ENCODE results near the gene GPR50. TPM values are rescaled to one million over a fixed set of nuclear protein-coding genes. Genes with fewer than 3 reads are reported as not detected.

GPR50 gene
- total and polyA plus RNA-seq, 2 donors, result 0.26 TPM; not detected in 1

- 96% methylated on average over 18 of the region's 18 CpGs for WGBS
- Histone ChIP-seq H3K4me1 (ENCODE audit: insufficient read depth) (no peaks in the 10 kb centered on the region), H3K4me3 (ENCODE audit: low read depth, low read length) (no peak overlapping the region), H3K36me3 (ENCODE audit: insufficient read depth) (no peaks in the 10 kb centered on the region), H3K27ac (ENCODE audit: low read depth) (no peak overlapping the region)
- DNase-seq (ENCODE audit: extremely low spot score), result no peak
Observed at GRCh38 chrX:151180400-151180799, 4.0 kb downstream of the GPR50 start.

- 82% methylated on average over 7 of the region's 7 CpGs for WGBS
- DNase-seq (ENCODE audit: extremely low spot score), result no peak
- no peak overlapping the region for H3K27ac ChIP-seq (ENCODE audit: low read depth)
- no peak overlapping the region for H3K4me3 ChIP-seq (ENCODE audit: low read depth, low read length)
- no peaks in the 10 kb centered on the region for H3K4me1 ChIP-seq (ENCODE audit: insufficient read depth)
- H3K36me3 ChIP-seq (ENCODE audit: insufficient read depth), result no peaks in the 10 kb centered on the region
Observed at GRCh38 chrX:151181088-151181487, 4.7 kb downstream of the GPR50 start.

GRCh38 chrX:151183233-151183753 is 6.9 kb downstream of the GPR50 start:
- no peak for DNase-seq (ENCODE audit: extremely low spot score)
- H3K4me3 ChIP-seq (ENCODE audit: low read depth, low read length), result no peak overlapping the region
- H3K4me1 ChIP-seq (ENCODE audit: insufficient read depth), result no peaks in the 10 kb centered on the region
- WGBS, result 46% methylated on average over 6 of the region's 6 CpGs
- no peak overlapping the region for H3K27ac ChIP-seq (ENCODE audit: low read depth)
- H3K36me3 ChIP-seq (ENCODE audit: insufficient read depth), result no peaks in the 10 kb centered on the region

- H3K27ac ChIP-seq (ENCODE audit: low read depth), result no peak overlapping the region
- H3K36me3 ChIP-seq (ENCODE audit: insufficient read depth), result no peaks in the 10 kb centered on the region
- H3K4me3 ChIP-seq (ENCODE audit: low read depth, low read length), result no peak overlapping the region
- WGBS, result 5% methylated on average over 14 of the region's 14 CpGs
- DNase-seq (ENCODE audit: extremely low spot score), result no peak
- H3K4me1 ChIP-seq (ENCODE audit: insufficient read depth), result no peaks in the 10 kb centered on the region
Observed at GRCh38 chrX:151183912-151184565, 7.7 kb downstream of the GPR50 start.

GRCh38 chrX:151184705-151185104 is 8.3 kb downstream of the GPR50 start:
- no peak for DNase-seq (ENCODE audit: extremely low spot score)
- 74% methylated on average over 2 of the region's 2 CpGs for WGBS
- Histone ChIP-seq H3K4me1 (ENCODE audit: insufficient read depth) (no peaks in the 10 kb centered on the region), H3K27ac (ENCODE audit: low read depth) (no peak overlapping the region), H3K4me3 (ENCODE audit: low read depth, low read length) (no peak overlapping the region), H3K36me3 (ENCODE audit: insufficient read depth) (no peaks in the 10 kb centered on the region)

GRCh38 chrX:151206871-151207270 is 30.5 kb downstream of the GPR50 start:
- H3K36me3 ChIP-seq (ENCODE audit: insufficient read depth), result no peaks in the 10 kb centered on the region
- 76% methylated on average over 2 of the region's 2 CpGs for WGBS
- no peak for DNase-seq (ENCODE audit: extremely low spot score)
- H3K27ac ChIP-seq (ENCODE audit: low read depth), result no peak overlapping the region
- no peak overlapping the region for H3K4me3 ChIP-seq (ENCODE audit: low read depth, low read length)
- no peaks in the 10 kb centered on the region for H3K4me1 ChIP-seq (ENCODE audit: insufficient read depth)

GRCh38 chrX:151225843-151226242 is 49.5 kb downstream of the GPR50 start:
- DNase-seq (ENCODE audit: extremely low spot score), result no peak
- no peaks in the 10 kb centered on the region for H3K4me1 ChIP-seq (ENCODE audit: insufficient read depth)
- 38% methylated on average over 1 of the region's 1 CpG for WGBS
- no peaks in the 10 kb centered on the region for H3K36me3 ChIP-seq (ENCODE audit: insufficient read depth)
- H3K27ac ChIP-seq (ENCODE audit: low read depth), result no peak overlapping the region
- no peak overlapping the region for H3K4me3 ChIP-seq (ENCODE audit: low read depth, low read length)

GRCh38 chrX:151226941-151227340 is 50.6 kb downstream of the GPR50 start:
- Histone ChIP-seq H3K36me3 (ENCODE audit: insufficient read depth) (no peaks in the 10 kb centered on the region), H3K4me1 (ENCODE audit: insufficient read depth) (no peaks in the 10 kb centered on the region), H3K4me3 (ENCODE audit: low read depth, low read length) (no peak overlapping the region), H3K27ac (ENCODE audit: low read depth) (no peak overlapping the region)
- WGBS, result 83% methylated on average over 9 of the region's 9 CpGs
- DNase-seq (ENCODE audit: extremely low spot score), result no peak

- Histone ChIP-seq H3K4me3 (ENCODE audit: low read depth, low read length) (no peak overlapping the region), H3K4me1 (ENCODE audit: insufficient read depth) (no peaks in the 10 kb centered on the region), H3K27ac (ENCODE audit: low read depth) (no peak overlapping the region), H3K36me3 (ENCODE audit: insufficient read depth) (no peaks in the 10 kb centered on the region)
- no peak for DNase-seq (ENCODE audit: extremely low spot score)
- under 1% methylated on average over 30 of the region's 30 CpGs for WGBS
Observed at GRCh38 chrX:151227627-151228026, 51.2 kb downstream of the GPR50 start.

- WGBS, result 85% methylated on average over 4 of the region's 4 CpGs
- Histone ChIP-seq H3K4me1 (ENCODE audit: insufficient read depth) (no peaks in the 10 kb centered on the region), H3K27ac (ENCODE audit: low read depth) (no peak overlapping the region), H3K36me3 (ENCODE audit: insufficient read depth) (no peaks in the 10 kb centered on the region), H3K4me3 (ENCODE audit: low read depth, low read length) (no peak overlapping the region)
- no peak for DNase-seq (ENCODE audit: extremely low spot score)
Observed at GRCh38 chrX:151228935-151229334, 52.6 kb downstream of the GPR50 start.

Small RNA genes within 50 kb of the gene (small RNA-seq; reads per million reads assigned to genes)
- not detected for gene MIR4330

Other genes with a start within 250 kb of the GPR50 start
- gene HMGB3, start 193.2 kb upstream of the GPR50 start, total RNA-seq, result 12.3 TPM
- 9.9 TPM for gene HMGB3, start 193.2 kb upstream of the GPR50 start, polyA plus RNA-seq
- 59.1 TPM for gene VMA21, start 220.6 kb downstream of the GPR50 start, total RNA-seq
- gene VMA21, start 220.6 kb downstream of the GPR50 start, polyA plus RNA-seq, result 7.2 TPM

Data from urinary bladder (tissue), 4 donors.